K562 (cell line): ENCODE measurements around the gene CPS1. TPM values are rescaled to one million over a fixed set of nuclear protein-coding genes. Genes with fewer than 3 reads are reported as not detected.

Experiments
- ATAC-seq: fragments of 200-7000 bp; cut with Tn5 transposase; 3 replicates; pipeline ENCODE4 v1.9.1; 2020; ENCODE audit warnings: moderate library complexity
- BruUV-seq: library from RNA; stranded (reverse); fragments of 400-500 nt; replicated peaks from 2 replicates; lab custom pipeline; 2021; lab: Mats Ljungman, UMichigan
- CTCF ChIA-PET: fragments of 300-600 bp; formaldehyde crosslinking; extraction: SDS; loops from one replicate; lab custom pipeline; 2021; ENCODE audit warnings: low intra/inter-chr PET ratio; lab: Yijun Ruan, JAX
- POLR2A ChIA-PET: fragments of 300-600, 350-650 bp; sonication (Branson Sonifier 250); formaldehyde crosslinking; extraction: SDS; loops from one replicate; lab custom pipeline; 2021; ENCODE audit warnings: antibody characterized with exemption, inconsistent platforms; lab: Yijun Ruan, JAX
- DNase-seq, 4 experiments: peaks; one replicate each; pipeline versions ENCODE4 v3.0.0 to v3.0.0-alpha.2; 2011 to 2018; ENCODE audit warnings: low spot score in 3 of 4, mixed read lengths in 3 of 4; ENCODE audit errors: extremely low read depth in 1 of 4
- FAIRE-seq: peaks from 2 replicates; lab custom pipeline; 2011; peaks lifted over from hg19 to GRCh38; lab: Jason Lieb, UNC
- H2AFZ ChIP-seq: 2 replicates; pipeline ENCODE4 v1.6.0; 2011; ENCODE audit warnings: low read depth, low read length, control low read depth, inconsistent platforms
- H3K27ac ChIP-seq: fragments of 200-600 bp; 3 replicates; pipeline ENCODE4 v1.8.0; 2011; ENCODE audit warnings: low read depth, mild to moderate bottlenecking, control low read depth, inconsistent platforms, low read length, moderate library complexity, mixed read lengths; ENCODE audit errors: extremely low read depth
- H3K27me3 ChIP-seq, 2 experiments: fragments of 300-600 bp in 1 of 2; 2 replicates in 1 of 2; 3 replicates in 1 of 2; pipeline versions ENCODE4 v1.6.0 to v1.8.0; 2011; ENCODE audit warnings: inconsistent platforms in 2 of 2, low read length in 2 of 2, mild to moderate bottlenecking in 1 of 2, mixed read lengths in 1 of 2, moderate library complexity in 1 of 2; ENCODE audit not compliant: control insufficient read depth in 2 of 2, insufficient read depth in 2 of 2
- H3K36me3 ChIP-seq: fragments of 300-600 bp; 3 replicates; pipeline ENCODE4 v1.8.0; 2011; ENCODE audit warnings: mild to moderate bottlenecking, low read length, inconsistent platforms; ENCODE audit not compliant: control insufficient read depth, insufficient read depth
- H3K4me1 ChIP-seq, 2 experiments: fragments of 200-600 bp in 1 of 2; replicated peaks in 1 of 2; 2 replicates in 1 of 2; 3 replicates in 1 of 2; pipeline versions ENCODE4 v1.5.1 to v1.8.0; 2011; ENCODE audit warnings: inconsistent platforms in 2 of 2, low read length in 2 of 2, mild to moderate bottlenecking in 1 of 2, mixed read lengths in 1 of 2, moderate library complexity in 1 of 2; ENCODE audit not compliant: control insufficient read depth in 2 of 2, insufficient read depth in 2 of 2
- H3K4me2 ChIP-seq: 2 replicates; pipeline ENCODE4 v1.6.1; 2011; ENCODE audit warnings: low read length, control low read depth, inconsistent platforms, mixed read lengths; ENCODE audit not compliant: insufficient read depth
- H3K4me3 ChIP-seq: fragments of 200-600 bp; sonication (generic), shearing (Covaris generic); 2 replicates; pipeline ENCODE4 v1.5.1; 2016; ENCODE audit warnings: control low read depth, inconsistent platforms
- H3K79me2 ChIP-seq: fragments of 200-600 bp; 3 replicates; pipeline ENCODE4 v1.8.0; 2011; ENCODE audit warnings: low read length, inconsistent platforms; ENCODE audit not compliant: control insufficient read depth, insufficient read depth
- H3K9ac ChIP-seq, 2 experiments: 2 replicates each; pipeline versions ENCODE4 v1.6.0 to v1.6.1; 2011; ENCODE audit warnings: low read depth in 2 of 2, low read length in 2 of 2, control low read depth in 1 of 2, inconsistent platforms in 1 of 2, mild to moderate bottlenecking in 1 of 2, mixed read lengths in 1 of 2; ENCODE audit not compliant: insufficient read depth in 1 of 2
- H3K9me1 ChIP-seq: one replicate; pipeline ENCODE4 v1.6.0; 2011; ENCODE audit warnings: inconsistent platforms, mild to moderate bottlenecking, low read length, moderate library complexity; ENCODE audit not compliant: control insufficient read depth, insufficient read depth
- H3K9me3 ChIP-seq: replicated peaks from 2 replicates; pipeline ENCODE4 v1.5.1; 2011; ENCODE audit warnings: low read depth, low read length, inconsistent platforms; ENCODE audit not compliant: control insufficient read depth, insufficient read depth
- H4K20me1 ChIP-seq: replicated peaks from 2 replicates; pipeline ENCODE4 v1.6.1; 2011; ENCODE audit warnings: low read length, inconsistent platforms, mixed read lengths; ENCODE audit not compliant: control insufficient read depth, insufficient read depth
- DDX20 ChIP-seq: fragments of 450-650 bp; IDR thresholded peaks from 2 replicates; pipeline ENCODE4 v1.6.1; 2016; ENCODE audit warnings: missing genetic modification characterization, low read depth, mild to moderate bottlenecking, missing compliant biosample characterization, moderate library complexity
- DNMT1 ChIP-seq: fragments of 450-650 bp; IDR thresholded peaks from 2 replicates; pipeline ENCODE4 v1.6.1; 2016; ENCODE audit warnings: antibody characterized with exemption, mild to moderate bottlenecking
- FOXP1 ChIP-seq: sonication (generic); formaldehyde crosslinking; IDR thresholded peaks from 2 replicates; pipeline ENCODE4 v1.8.0; 2022; ENCODE audit warnings: mild to moderate bottlenecking, missing genetic modification reagents
- KDM5B ChIP-seq: fragments of 200-600 bp; sonication (generic); IDR thresholded peaks from 2 replicates; pipeline ENCODE4 v1.6.1; 2012; ENCODE audit warnings: low read depth, mild to moderate bottlenecking, moderate library complexity, low read length, control low read depth, inconsistent platforms; ENCODE audit not compliant: insufficient replicate concordance
- MCM5 ChIP-seq: fragments of 450-650 bp; IDR thresholded peaks from 2 replicates; pipeline ENCODE4 v1.6.1; 2016; ENCODE audit warnings: low read depth
- SMAD1 ChIP-seq: fragments of 150-350 bp; IDR thresholded peaks from 2 replicates; pipeline ENCODE4 v1.6.1; 2014; ENCODE audit warnings: low read length, low read depth; ENCODE audit not compliant: partially characterized antibody
- ZNF280B ChIP-seq: fragments of 250-450 bp; sonication (Bioruptor Pico); IDR thresholded peaks from 2 replicates; pipeline ENCODE4 v1.5.1; 2021; ENCODE audit warnings: mild to moderate bottlenecking
- ZNF592 ChIP-seq: fragments of 450-650 bp; IDR thresholded peaks from 2 replicates; pipeline ENCODE4 v1.6.1; 2017; ENCODE audit warnings: antibody characterized with exemption, mild to moderate bottlenecking
- WGBS: fragments of 100-300 bp; shearing (Covaris generic); methylation state at CpG from one replicate; pipeline ENCODE4 v1.1.6; 2016; ENCODE audit warnings: low coverage, mixed read lengths; ENCODE audit not compliant: insufficient coverage; ENCODE audit errors: missing lambda C conversion rate; 5-methylcytosine and 5-hydroxymethylcytosine counted together
- in situ Hi-C: fragments of 300-500 bp; cut with MboI; formaldehyde crosslinking; loops from 4 replicates; pipeline ENCODE4 v1.15.0; 2018; ENCODE audit warnings: inconsistent platforms, mixed read lengths
- intact Hi-C: fragments of 100-400 bp; cut with micrococcal nuclease; formaldehyde crosslinking; loops from 2 replicates; pipeline ENCODE4 v1.14.2; 2022
- polyA plus RNA-seq, 8 experiments: library from polyadenylated mRNA; depleted of rRNA in 4 of 8; stranded (reverse) in 5 of 8; unstranded in 3 of 8; fragments of >200 nt; fragmentation: Nextera tagmentation in 2 of 8; fragmentation: Illumina TruSeq in 1 of 8; extraction: Ambion mirVana in 2 of 8; extraction: Trizol in 1 of 8; gene quantifications; 2 replicates each; pipeline versions ENCODE4 v1.2.1 to v1.2.3, GENCODE V29; 2011 to 2014; ENCODE audit warnings: inconsistent platforms in 1 of 8, missing spikeins in 1 of 8
- total RNA-seq, 7 experiments: library from RNA; depleted of rRNA in 6 of 7; stranded (reverse); fragments of >200 nt in 6 of 7; fragmentation: Illumina TruSeq in 2 of 7; extraction: Trizol in 2 of 7; gene quantifications; 2 replicates each; pipeline versions ENCODE4 v1.2.1 to v1.2.3, GENCODE V29; 2011 to 2021; ENCODE audit warnings: low replicate concordance in 1 of 7

CPS1 gene
- total and polyA plus RNA-seq, 9 of the 15 experiments (the other 6 are each of a cell fraction or from before 2014, with no cell fraction given): 2.4 to 13.5 (median 6.0) TPM

DNA sequence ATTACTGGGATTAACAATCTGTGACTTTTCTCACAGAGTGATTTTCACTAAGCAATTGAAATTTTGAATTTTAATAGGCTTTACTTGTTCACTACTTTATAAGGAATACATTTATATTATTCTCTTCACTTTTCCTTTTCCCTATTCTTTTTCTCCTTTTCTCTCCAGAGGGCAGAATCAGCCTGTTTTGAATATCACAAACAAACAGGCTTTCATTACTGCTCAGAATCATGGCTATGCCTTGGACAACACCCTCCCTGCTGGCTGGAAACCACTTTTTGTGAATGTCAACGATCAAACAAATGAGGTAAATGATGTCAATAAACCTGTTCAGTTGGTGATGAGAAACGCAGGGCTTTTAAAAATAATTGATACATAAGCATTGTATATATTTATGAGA, 35.3 kb downstream of the CPS1 start:
- in situ Hi-C loops (no loop called here), intact Hi-C loops (no loop called here)
- TF ChIP-seq SMAD1 (no peak), KDM5B (no peak), ZNF592 (no peak), FOXP1 (CRISPR knock-in tag) (no peak), ZNF280B (no peak), DDX20 (tag) (no peak), MCM5 (no peak), DNMT1 (no peak)
- H3K4me2 ChIP-seq: no peak overlapping the region
- ATAC-seq: no peak
- H3K9me1 ChIP-seq: no peaks in the 10 kb centered on the region
- CTCF ChIA-PET: no interaction called here
- no peak overlapping the region for H3K27ac ChIP-seq
- no peaks in the 10 kb centered on the region for H3K36me3 ChIP-seq
- H4K20me1 ChIP-seq: no peaks in the 10 kb centered on the region
- BruUV-seq: no TSS peak
- no peak overlapping the region for H3K9ac ChIP-seq
- FAIRE-seq: no peak
- DNase-seq: no peak
- H3K4me1 ChIP-seq: no peaks in the 10 kb centered on the region
- no peak overlapping the region for H2AFZ ChIP-seq
- no peak overlapping the region for H3K4me3 ChIP-seq
- H3K79me2 ChIP-seq: no peaks in the 10 kb centered on the region
- WGBS: 0% methylated on average over 2 of the region's 2 CpGs
- POLR2A ChIA-PET: no interaction called here
- H3K27me3 ChIP-seq: no peaks in the 10 kb centered on the region
- H3K9me3 ChIP-seq: no peaks in the 10 kb centered on the region
